Endothelial cell of umbilical vein (primary cell): ENCODE results near the gene UNC93B1.
"Not testable (repeated sequence)": the region's sequence is repeated elsewhere in the genome, so short reads cannot be mapped to it uniquely, and the experiment has no call there.

ENCODE experiments used
- CTCF ChIP-seq, 2 donors: IDR thresholded peaks; 1 replicate in 1 of 2; 2 replicates in 1 of 2; pipeline ENCODE4 v1.5.1; 2011; ENCODE audit warnings: low read length in 2 of 2, mild to moderate bottlenecking in 2 of 2, moderate library complexity in 2 of 2, control low read depth in 1 of 2, inconsistent platforms in 1 of 2, low read depth in 1 of 2; ENCODE audit not compliant: insufficient read depth in 1 of 2; ENCODE audit errors: extremely low read depth in 1 of 2
- EZH2 ChIP-seq: IDR thresholded peaks from 2 replicates; pipeline ENCODE4 v1.6.1; 2012; ENCODE audit warnings: borderline replicate concordance, low read depth, mild to moderate bottlenecking, moderate library complexity, low read length, inconsistent platforms; ENCODE audit not compliant: severe bottlenecking
- FOS ChIP-seq: IDR thresholded peaks from 2 replicates; pipeline ENCODE4 v1.6.1; 2011; ENCODE audit warnings: mild to moderate bottlenecking, low read length, moderate library complexity, borderline replicate concordance; ENCODE audit not compliant: insufficient read depth
- POLR2A ChIP-seq: IDR thresholded peaks from 2 replicates; pipeline ENCODE4 v1.6.1; 2012; ENCODE audit warnings: low read depth, mild to moderate bottlenecking, control low read depth, low read length
- POLR2AphosphoS5 ChIP-seq: IDR thresholded peaks from 2 replicates; pipeline ENCODE4 v1.6.1; 2012; ENCODE audit warnings: low read depth, mild to moderate bottlenecking, control low read depth, low read length, moderate library complexity; ENCODE audit not compliant: insufficient read depth
- TF ChIP-seq, protein P1 (sequence below): IDR thresholded peaks from 2 replicates; pipeline ENCODE4 v1.6.1; 2011; ENCODE audit not compliant: insufficient read depth, insufficient read length

DNA sequence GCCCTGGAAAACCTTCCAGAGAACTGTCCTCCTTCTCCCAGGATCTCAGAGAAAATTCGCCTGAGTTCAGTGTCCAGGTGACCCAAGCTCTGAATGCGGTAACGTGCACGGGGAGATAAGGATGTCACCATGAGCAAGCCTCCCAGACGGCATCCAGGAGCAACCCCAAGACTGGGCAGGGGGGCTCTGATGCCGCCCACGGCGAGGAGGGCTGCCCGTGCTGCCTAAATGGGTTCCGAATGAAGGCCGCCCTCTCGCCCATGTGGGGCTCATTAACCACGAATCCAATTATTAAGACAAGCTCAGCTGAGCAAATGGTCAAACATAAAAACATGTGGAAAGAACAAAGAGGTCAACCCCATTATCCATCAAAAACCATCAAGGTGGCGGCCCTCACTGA is 49.6 kb downstream of the UNC93B1 start:
- not testable (repeated sequence) for TF ChIP-seq FOS; CTCF (IDR thresholded peaks at IDR 0.05; ENCODE audit: extremely low read depth in 1 of 2, insufficient read depth in 1 of 2, low read depth in 1 of 2, low read length in 2 of 2); POLR2A; EZH2; POLR2AphosphoS5
- TF ChIP-seq, protein P1, sequence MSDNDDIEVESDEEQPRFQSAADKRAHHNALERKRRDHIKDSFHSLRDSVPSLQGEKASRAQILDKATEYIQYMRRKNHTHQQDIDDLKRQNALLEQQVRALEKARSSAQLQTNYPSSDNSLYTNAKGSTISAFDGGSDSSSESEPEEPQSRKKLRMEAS: not testable (repeated sequence)
